PC-3 (cell line): ENCODE data around the gene SALL3.

ENCODE experiments used
- CTCF ChIP-seq: fragments of 300-600 bp; sonication (generic); conservative IDR thresholded peaks from 2 replicates; pipeline ENCODE4 v1.5.1; 2017; ENCODE audit warnings: antibody characterized with exemption, low read depth, mild to moderate bottlenecking, low read length
- EZH2phosphoT487 ChIP-seq: fragments of 300-600 bp; sonication (generic); IDR thresholded peaks from 2 replicates; pipeline ENCODE4 v1.6.1; 2018; ENCODE audit warnings: mild to moderate bottlenecking, antibody characterized with exemption, low read length, borderline replicate concordance

- no peak for TF ChIP-seq CTCF
- no peak for TF ChIP-seq EZH2phosphoT487
Observed at GRCh38 chr18:79010802-79011201, 31.2 kb downstream of the SALL3 start.
